Breast epithelium (tissue), 4 donors: ENCODE results near the gene NOL9. TPM values are rescaled to one million over a fixed set of nuclear protein-coding genes. Genes with fewer than 3 reads are reported as not detected.

ENCODE experiments used
- DNase-seq, 2 donors: peaks; one replicate each; pipeline ENCODE4 v3.0.0-alpha.2; 2019; ENCODE audit warnings: low spot score in 2 of 2
- H3K27ac ChIP-seq, 2 donors: fragments of 200-600 bp; sonication (generic) in 1 of 2; one replicate each; pipeline ENCODE4 v1.5.1; 2016 to 2019; ENCODE audit warnings: mild to moderate bottlenecking in 1 of 2
- H3K27me3 ChIP-seq, 2 donors: fragments of 200-600 bp; sonication (generic) in 1 of 2; one replicate each; pipeline versions ENCODE4 v1.5.1 to v1.6.0; 2017 to 2019; ENCODE audit warnings: control low read depth in 1 of 2, mild to moderate bottlenecking in 1 of 2
- H3K36me3 ChIP-seq: fragments of 200-600 bp; one replicate; pipeline ENCODE4 v1.5.1; 2019
- H3K4me1 ChIP-seq, 2 donors: fragments of 200-600 bp; sonication (generic); one replicate each; pipeline ENCODE4 v1.5.1; 2016 to 2019; ENCODE audit warnings: control low read depth in 1 of 2
- H3K4me3 ChIP-seq, 3 donors: fragments of 200-600 bp; sonication (generic); 1 replicate in 2 of 3; 2 replicates in 1 of 3; pipeline ENCODE4 v1.5.1; 2016 to 2019; ENCODE audit warnings: mild to moderate bottlenecking in 3 of 3, moderate library complexity in 2 of 3
- H3K9me3 ChIP-seq, 2 donors: fragments of 200-600 bp; sonication (generic) in 1 of 2; one replicate each; pipeline ENCODE4 v1.5.1; 2016 to 2019; ENCODE audit warnings: control low read depth in 1 of 2
- CTCF ChIP-seq, 3 donors: fragments of 450-650 bp; IDR thresholded peaks; one replicate each; pipeline ENCODE4 v1.5.1; 2016 to 2017; ENCODE audit warnings: antibody characterized with exemption in 3 of 3, mild to moderate bottlenecking in 3 of 3, moderate library complexity in 3 of 3
- POLR2A ChIP-seq: fragments of 450-650 bp; IDR thresholded peaks from one replicate; pipeline ENCODE4 v1.6.1; 2016; ENCODE audit warnings: antibody characterized with exemption, mild to moderate bottlenecking, moderate library complexity
- POLR2AphosphoS5 ChIP-seq, 3 donors: sonication (generic); formaldehyde crosslinking; IDR thresholded peaks; one replicate each; pipeline ENCODE4 v1.6.1; 2017; ENCODE audit warnings: antibody characterized with exemption in 3 of 3
- intact Hi-C: fragments of 100-400 bp; cut with DNase I; formaldehyde crosslinking; loops from one replicate; pipeline ENCODE4 v1.15.1; 2023; ENCODE audit warnings: low total_unique reads
- total RNA-seq, 3 donors: library from RNA; depleted of rRNA; stranded (reverse); fragments of >200 nt; gene quantifications; one replicate each; pipeline ENCODE4 v1.1.0, GENCODE V29; 2016

NOL9 gene
- total RNA-seq, 3 donors from 2014 or later: 14.7 to 29.6 (median 25.2) TPM

DNA sequence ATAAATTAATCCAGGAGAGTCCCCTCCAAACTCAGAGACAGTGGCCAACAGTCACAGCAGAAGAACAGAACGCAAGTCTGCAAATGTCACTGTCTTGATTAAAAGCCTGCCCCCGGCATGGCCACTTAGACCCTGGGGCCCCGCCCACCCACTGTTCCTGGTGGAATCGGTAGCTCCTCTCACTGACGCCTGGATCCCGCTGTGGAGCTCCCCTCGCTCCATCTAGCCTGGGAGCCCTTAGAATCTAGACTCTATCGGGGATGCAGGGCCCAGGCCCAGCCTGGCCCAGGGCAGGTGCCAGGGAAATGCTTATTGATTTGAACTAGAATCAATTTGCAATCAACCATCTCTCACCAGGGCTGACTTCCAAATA, 41.4 kb downstream of the NOL9 start:
- no peaks in the 10 kb centered on the region for H3K27me3 ChIP-seq
- H3K4me3 ChIP-seq: no peak overlapping the region
- no peak for DNase-seq
- TF ChIP-seq POLR2A (no peak), CTCF (IDR thresholded peaks at IDR 0.05) (no peak), POLR2AphosphoS5 (IDR thresholded peaks at IDR 0.05) (no peak)
- intact Hi-C loops: no loop called here
- H3K9me3 ChIP-seq: no peaks in the 10 kb centered on the region
- peaks cover 0 to 6% of the 10 kb centered on the region in 2 donors for H3K4me1 ChIP-seq
- peak overlapping the region; percentile 64 for H3K27ac ChIP-seq
- H3K36me3 ChIP-seq: no peaks in the 10 kb centered on the region

DNA sequence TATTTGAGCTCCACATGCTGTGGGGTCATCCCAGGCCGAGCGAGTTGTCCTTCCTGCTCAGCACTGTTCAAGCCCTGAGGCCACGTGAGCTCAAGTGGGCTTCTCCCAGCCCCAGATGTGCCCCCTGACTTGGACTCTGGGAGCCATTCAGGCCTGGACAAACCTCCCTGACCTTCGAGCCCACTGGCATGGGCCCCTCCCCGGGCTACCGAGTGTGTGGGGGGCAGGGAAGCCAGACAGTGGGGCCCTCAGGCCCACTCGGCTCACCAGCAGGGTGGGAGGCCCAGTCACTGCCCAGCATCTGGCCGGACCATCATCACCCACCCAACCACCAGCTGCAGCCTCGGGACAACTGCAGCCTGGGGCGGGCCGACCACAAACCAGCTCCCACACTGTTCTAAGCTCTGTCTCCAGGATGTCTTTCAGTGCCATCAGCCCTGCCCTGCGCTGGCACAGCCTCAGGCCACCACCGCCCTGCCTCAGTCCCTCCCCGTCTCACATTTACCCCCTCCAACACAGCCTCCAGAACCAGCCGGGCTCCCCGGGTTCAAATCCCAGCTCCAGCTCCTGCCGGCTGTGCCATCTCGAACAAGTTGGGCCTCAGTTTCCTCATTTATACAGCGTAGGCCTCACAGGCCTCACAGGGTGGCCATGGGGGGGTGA, 41.9 kb downstream of the NOL9 start:
- no peak for DNase-seq
- Histone ChIP-seq H3K9me3 (no peaks in the 10 kb centered on the region), H3K27ac (peak overlapping the region in 1 of 2 donors; percentile 64), H3K4me1 (peaks cover 0 to 6% of the 10 kb centered on the region in 2 donors), H3K27me3 (no peaks in the 10 kb centered on the region), H3K4me3 (no peak overlapping the region), H3K36me3 (no peaks in the 10 kb centered on the region)
- intact Hi-C loops: no loop called here
- no peak for TF ChIP-seq POLR2A
- no peak for TF ChIP-seq CTCF (IDR thresholded peaks at IDR 0.05)

- Histone ChIP-seq H3K4me1 (peaks cover 3 to 6% of the 10 kb centered on the region in 2 donors), H3K27ac (no peak overlapping the region), H3K36me3 (no peaks in the 10 kb centered on the region), H3K27me3 (no peaks in the 10 kb centered on the region), H3K9me3 (no peaks in the 10 kb centered on the region), H3K4me3 (no peak overlapping the region)
- DNase-seq: no peak
- TF ChIP-seq CTCF (IDR thresholded peaks at IDR 0.05) (no peak), POLR2AphosphoS5 (IDR thresholded peaks at IDR 0.05) (no peak), POLR2A (no peak)
- intact Hi-C loops: no loop called here
These were observed 42.6 kb downstream of the NOL9 start for GRCh38 chr1:6511561-6512244.

- DNase-seq: no peak
- Histone ChIP-seq H3K27ac (no peak overlapping the region), H3K4me1 (peaks cover 3 to 6% of the 10 kb centered on the region in 2 donors), H3K36me3 (no peaks in the 10 kb centered on the region), H3K9me3 (no peaks in the 10 kb centered on the region), H3K27me3 (no peaks in the 10 kb centered on the region), H3K4me3 (no peak overlapping the region)
- no peak for TF ChIP-seq CTCF (IDR thresholded peaks at IDR 0.05)
- TF ChIP-seq POLR2A: no peak
- no peak for TF ChIP-seq POLR2AphosphoS5 (IDR thresholded peaks at IDR 0.05)
- intact Hi-C loops: no loop called here
These were observed 43.3 kb downstream of the NOL9 start for GRCh38 chr1:6511056-6511455.

DNA sequence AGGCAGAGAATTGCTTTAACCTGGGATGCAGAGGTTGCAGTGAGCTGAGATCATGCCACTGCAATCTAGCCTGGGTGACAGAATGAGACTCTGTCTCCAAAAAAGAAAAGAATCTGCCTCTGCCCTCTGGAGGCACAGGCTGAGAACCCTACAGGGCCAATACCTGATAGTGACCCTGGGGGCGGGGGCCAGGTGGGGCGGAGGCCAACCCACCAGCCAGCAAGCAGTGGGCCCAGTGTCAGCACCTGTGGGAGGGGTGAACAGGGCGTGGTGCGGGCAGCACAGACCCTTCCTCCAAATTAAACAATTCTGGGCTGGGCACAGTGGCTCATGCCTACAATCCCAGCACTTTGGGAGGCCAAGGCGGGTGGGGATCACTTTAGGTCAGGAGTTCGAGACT, 43.8 kb downstream of the NOL9 start:
- DNase-seq: no peak
- intact Hi-C loops: no loop called here
- no peak for TF ChIP-seq CTCF (IDR thresholded peaks at IDR 0.05)
- TF ChIP-seq POLR2AphosphoS5 (IDR thresholded peaks at IDR 0.05): no peak
- TF ChIP-seq POLR2A: no peak
- H3K4me3 ChIP-seq: no peak overlapping the region
- H3K4me1 ChIP-seq: peaks cover 3 to 6% of the 10 kb centered on the region in 2 donors
- no peaks in the 10 kb centered on the region for H3K9me3 ChIP-seq
- no peaks in the 10 kb centered on the region for H3K36me3 ChIP-seq
- no peaks in the 10 kb centered on the region for H3K27me3 ChIP-seq
- H3K27ac ChIP-seq: no peak overlapping the region
